HAP-1 (cell line): ENCODE results near the gene LGR5.
A peak's percentile ranks its signal among the peaks of the same experiment; 100 is the strongest.

Source experiments
- DNase-seq, 2 experiments: peaks; one replicate each; pipeline ENCODE4 v3.0.0-alpha.2; 2016 to 2020; ENCODE audit warnings: low spot score in 2 of 2
- H3K27me3 ChIP-seq: fragments of 250-450 bp; sonication (Bioruptor Pico); 2 replicates; pipeline ENCODE4 v1.5.1; 2020; ENCODE audit warnings: low read depth, mild to moderate bottlenecking, moderate library complexity
- H3K36me3 ChIP-seq: fragments of 250-450 bp; sonication (Bioruptor Pico); replicated peaks from 2 replicates; pipeline ENCODE4 v1.5.1; 2020; ENCODE audit warnings: mild to moderate bottlenecking
- H3K4me1 ChIP-seq: fragments of 250-450 bp; sonication (Bioruptor Pico); 2 replicates; pipeline ENCODE4 v1.5.1; 2020; ENCODE audit warnings: mild to moderate bottlenecking
- H3K4me3 ChIP-seq: fragments of 250-450 bp; sonication (Bioruptor Pico); 2 replicates; pipeline ENCODE4 v1.5.1; 2020; ENCODE audit warnings: mild to moderate bottlenecking, moderate library complexity
- H3K9me3 ChIP-seq: fragments of 250-450 bp; sonication (Bioruptor Pico); 2 replicates; pipeline ENCODE4 v1.5.1; 2020; ENCODE audit warnings: mild to moderate bottlenecking, moderate library complexity
- in situ Hi-C: fragments of 300-500 bp; cut with MboI; formaldehyde crosslinking; loops from 3 replicates; pipeline ENCODE4 v1.14.3; 2020; ENCODE audit warnings: low sequenced_read_pairs, inconsistent platforms, mixed read lengths

Gene LGR5

GRCh38 chr12:71589478-71589881 is 149.9 kb downstream of the LGR5 start:
- H3K36me3 ChIP-seq = no peaks in the 10 kb centered on the region
- in situ Hi-C loops = no loop called here
- H3K4me1 ChIP-seq = no peaks in the 10 kb centered on the region
- H3K27me3 ChIP-seq = peaks cover 6% of the 10 kb centered on the region; the same call in 1 of the 2 replicates
- no peak overlapping the region for H3K4me3 ChIP-seq
- no peaks in the 10 kb centered on the region for H3K9me3 ChIP-seq
- no peak for DNase-seq

- no peaks in the 10 kb centered on the region for H3K4me1 ChIP-seq
- H3K4me3 ChIP-seq = no peak overlapping the region
- DNase-seq = no peak
- in situ Hi-C loops = no loop called here
- no peaks in the 10 kb centered on the region for H3K36me3 ChIP-seq
- no peaks in the 10 kb centered on the region for H3K9me3 ChIP-seq
- H3K27me3 ChIP-seq = peaks cover 5% of the 10 kb centered on the region; the same call in 1 of the 2 replicates
These were observed 152.0 kb downstream of the LGR5 start for GRCh38 chr12:71591601-71592000.

GRCh38 chr12:71592841-71593240 is 153.2 kb downstream of the LGR5 start:
- no peaks in the 10 kb centered on the region for H3K9me3 ChIP-seq
- peaks cover 5% of the 10 kb centered on the region; the same call in 1 of the 2 replicates for H3K27me3 ChIP-seq
- no peaks in the 10 kb centered on the region for H3K4me1 ChIP-seq
- DNase-seq = no peak
- in situ Hi-C loops = no loop called here
- H3K36me3 ChIP-seq = no peaks in the 10 kb centered on the region
- no peak overlapping the region for H3K4me3 ChIP-seq

GRCh38 chr12:71594214-71594948 is 154.8 kb downstream of the LGR5 start:
- DNase-seq = peak in 1 of 2 experiments; percentile 49
- in situ Hi-C loops = no loop called here
- Histone ChIP-seq H3K27me3 (peaks cover 5% of the 10 kb centered on the region), H3K4me3 (no peak overlapping the region), H3K4me1 (no peaks in the 10 kb centered on the region), H3K36me3 (no peaks in the 10 kb centered on the region), H3K9me3 (no peaks in the 10 kb centered on the region)

- H3K36me3 ChIP-seq = no peaks in the 10 kb centered on the region
- H3K9me3 ChIP-seq = no peaks in the 10 kb centered on the region
- H3K27me3 ChIP-seq = peaks cover 3% of the 10 kb centered on the region
- in situ Hi-C loops = no loop called here
- H3K4me1 ChIP-seq = no peaks in the 10 kb centered on the region; the same call in 1 of the 2 replicates
- no peak for DNase-seq
- no peak overlapping the region for H3K4me3 ChIP-seq
These were observed 159.6 kb downstream of the LGR5 start for GRCh38 chr12:71599210-71599609.

GRCh38 chr12:71601546-71601945 is 161.9 kb downstream of the LGR5 start:
- Histone ChIP-seq H3K4me3 (no peak overlapping the region), H3K27me3 (no peaks in the 10 kb centered on the region; the same call in 1 of the 2 replicates), H3K9me3 (no peaks in the 10 kb centered on the region), H3K36me3 (no peaks in the 10 kb centered on the region; the same call in 1 of the 2 replicates), H3K4me1 (no peaks in the 10 kb centered on the region; the same call in 1 of the 2 replicates)
- DNase-seq = no peak
- in situ Hi-C loops = no loop called here

- peaks cover 6% of the 10 kb centered on the region for H3K36me3 ChIP-seq
- H3K4me1 ChIP-seq = no peaks in the 10 kb centered on the region; the same call in 1 of the 2 replicates
- in situ Hi-C loops = no loop called here
- no peaks in the 10 kb centered on the region; the same call in 1 of the 2 replicates for H3K27me3 ChIP-seq
- H3K9me3 ChIP-seq = no peaks in the 10 kb centered on the region
- H3K4me3 ChIP-seq = no peak overlapping the region
- DNase-seq = no peak
These were observed 163.4 kb downstream of the LGR5 start for GRCh38 chr12:71602761-71603577.

- Histone ChIP-seq H3K4me1 (no peaks in the 10 kb centered on the region; the same call in 1 of the 2 replicates), H3K27me3 (no peaks in the 10 kb centered on the region), H3K9me3 (no peaks in the 10 kb centered on the region), H3K36me3 (peaks cover 16% of the 10 kb centered on the region), H3K4me3 (no peak overlapping the region)
- no peak for DNase-seq
- in situ Hi-C loops = no loop called here
These were observed 165.4 kb downstream of the LGR5 start for GRCh38 chr12:71605039-71605438.

GRCh38 chr12:71607494-71608330 is 168.1 kb downstream of the LGR5 start:
- peaks cover 33% of the 10 kb centered on the region for H3K36me3 ChIP-seq

GRCh38 chr12:71610031-71610795 is 170.6 kb downstream of the LGR5 start:
- in situ Hi-C loops = no loop called here
- Histone ChIP-seq H3K9me3 (no peaks in the 10 kb centered on the region), H3K27me3 (no peaks in the 10 kb centered on the region), H3K4me3 (no peak overlapping the region), H3K4me1 (no peaks in the 10 kb centered on the region), H3K36me3 (peaks cover 57% of the 10 kb centered on the region)
- DNase-seq = no peak

More at GRCh38 chr12:71607494-71608330, 168.1 kb downstream of the LGR5 start:
- H3K4me3 ChIP-seq = no peak overlapping the region
- no peak for DNase-seq
- in situ Hi-C loops = no loop called here
- H3K4me1 ChIP-seq = no peaks in the 10 kb centered on the region
- no peaks in the 10 kb centered on the region for H3K27me3 ChIP-seq
- H3K9me3 ChIP-seq = no peaks in the 10 kb centered on the region

- peaks cover 59% of the 10 kb centered on the region for H3K36me3 ChIP-seq
- DNase-seq = no peak
- no peaks in the 10 kb centered on the region for H3K27me3 ChIP-seq
- in situ Hi-C loops = no loop called here
- H3K4me1 ChIP-seq = peaks cover 6% of the 10 kb centered on the region
- no peak overlapping the region for H3K4me3 ChIP-seq
- no peaks in the 10 kb centered on the region for H3K9me3 ChIP-seq
These were observed 182.3 kb downstream of the LGR5 start for GRCh38 chr12:71621938-71622337.

GRCh38 chr12:71625476-71625875 is 185.9 kb downstream of the LGR5 start:
- no peak overlapping the region for H3K4me3 ChIP-seq
- in situ Hi-C loops = loop anchor here (25.0 kb wide), 1 partner anchor 188 kb away; the partner anchor contains the start of gene LGR5
- no peak for DNase-seq
- no peaks in the 10 kb centered on the region for H3K9me3 ChIP-seq
- no peaks in the 10 kb centered on the region for H3K27me3 ChIP-seq
- H3K36me3 ChIP-seq = peaks cover 57% of the 10 kb centered on the region
- peaks cover 20% of the 10 kb centered on the region for H3K4me1 ChIP-seq

- Histone ChIP-seq H3K4me1 (peaks cover 20% of the 10 kb centered on the region), H3K9me3 (no peaks in the 10 kb centered on the region), H3K36me3 (peaks cover 60% of the 10 kb centered on the region), H3K27me3 (no peaks in the 10 kb centered on the region), H3K4me3 (no peak overlapping the region)
- in situ Hi-C loops = loop anchor here (25.0 kb wide), 1 partner anchor 189 kb away; the partner anchor contains the start of gene LGR5
- DNase-seq = no peak
These were observed 186.5 kb downstream of the LGR5 start for GRCh38 chr12:71626098-71626497.
